Fibroblast of gingiva (primary cell): Measurements from ENCODE around the gene SMARCA2.
"Not testable (repeated sequence)": the region's sequence is repeated elsewhere in the genome, so short reads cannot be mapped to it uniquely, and the experiment has no call there.

Experiments used
- DNase-seq: peaks from one replicate; pipeline ENCODE4 v3.0.0-alpha.2; 2011; ENCODE audit warnings: low read depth

Gene SMARCA2

GRCh38 chr9:2145746-2146145, 130.6 kb downstream of the SMARCA2 start:
- DNase-seq = no peak

- DNase-seq = not testable (repeated sequence)
Observed at GRCh38 chr9:2146700-2147099, 131.6 kb downstream of the SMARCA2 start.

GRCh38 chr9:2150338-2150737, 135.2 kb downstream of the SMARCA2 start:
- DNase-seq = no peak

GRCh38 chr9:2151171-2151570, 136.0 kb downstream of the SMARCA2 start:
- no peak for DNase-seq

GRCh38 chr9:2152966-2153629, 138.0 kb downstream of the SMARCA2 start:
- DNase-seq = no peak

- no peak for DNase-seq
Observed at GRCh38 chr9:2153630-2154217, 138.6 kb downstream of the SMARCA2 start.

GRCh38 chr9:2154731-2155130, 139.6 kb downstream of the SMARCA2 start:
- DNase-seq = no peak

- DNase-seq = no peak
Observed at GRCh38 chr9:2155966-2156365, 140.8 kb downstream of the SMARCA2 start.

- DNase-seq = peak; percentile 44
Observed at GRCh38 chr9:2157277-2158110, 142.3 kb downstream of the SMARCA2 start.

GRCh38 chr9:2158111-2158610, 143.0 kb downstream of the SMARCA2 start:
- peak; percentile 59 for DNase-seq

- DNase-seq = no peak
Observed at GRCh38 chr9:2158766-2159430, 143.8 kb downstream of the SMARCA2 start.

- DNase-seq = peak; percentile 8
Observed at GRCh38 chr9:2159521-2160454, 144.6 kb downstream of the SMARCA2 start.

GRCh38 chr9:2161661-2162060, 146.5 kb downstream of the SMARCA2 start:
- no peak for DNase-seq

- peak; percentile 48 for DNase-seq
Observed at GRCh38 chr9:2163231-2163885, 148.2 kb downstream of the SMARCA2 start.

GRCh38 chr9:2164268-2164667, 149.1 kb downstream of the SMARCA2 start:
- DNase-seq = no peak

- DNase-seq = no peak
Observed at GRCh38 chr9:2166203-2166602, 151.1 kb downstream of the SMARCA2 start.

- no peak for DNase-seq
Observed at GRCh38 chr9:2169035-2169434, 153.9 kb downstream of the SMARCA2 start.

- DNase-seq = no peak
Observed at GRCh38 chr9:2170722-2171121, 155.6 kb downstream of the SMARCA2 start.

- no peak for DNase-seq
Observed at GRCh38 chr9:2173170-2173569, 158.0 kb downstream of the SMARCA2 start.

GRCh38 chr9:2173861-2174260, 158.7 kb downstream of the SMARCA2 start:
- DNase-seq = no peak

- no peak for DNase-seq
Observed at GRCh38 chr9:2174306-2174705, 159.2 kb downstream of the SMARCA2 start.
